ENCODE measurements around the gene WWC2.

Gene WWC2

DNA sequence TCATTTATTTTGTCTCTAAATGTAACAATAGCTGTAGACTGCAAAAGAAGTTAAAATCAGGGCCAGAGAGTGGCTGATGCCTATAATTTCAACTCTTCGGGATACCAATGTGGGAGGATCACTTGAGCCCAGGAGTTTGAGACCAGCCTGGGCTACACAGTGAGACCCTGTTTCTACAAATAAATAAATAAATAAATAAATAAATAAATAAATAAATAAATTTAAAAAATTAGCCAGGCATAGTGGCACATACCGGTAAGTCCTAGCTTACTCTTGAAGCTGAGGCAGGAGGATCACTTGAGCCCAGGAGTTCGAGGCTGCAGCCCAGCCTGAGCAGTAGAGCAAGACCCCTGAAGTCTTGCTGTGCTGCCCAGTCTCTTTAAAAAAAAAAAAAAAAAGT, 79.1 kb downstream of the WWC2 start:
- Histone ChIP-seq H3K27ac (ENCODE audit: low read length) (no peak overlapping the region), H3K9ac (ENCODE audit: low read depth, low read length) (no peak overlapping the region), H3K4me3 (ENCODE audit: low read length) (no peak overlapping the region), H3K27me3 (ENCODE audit: insufficient read depth, low read length) (no peaks in the 10 kb centered on the region), H3K9me3 (ENCODE audit: insufficient read depth, low read depth, low read length) (no peaks in the 10 kb centered on the region), H3K4me1 (ENCODE audit: insufficient read depth, low read length) (peaks cover 55% of the 10 kb centered on the region), H3K36me3 (ENCODE audit: insufficient read depth, low read depth, low read length) (no peaks in the 10 kb centered on the region)

GRCh38 chr4:183180096-183180495, 81.0 kb downstream of the WWC2 start:
- H3K36me3 ChIP-seq (ENCODE audit: insufficient read depth, low read depth, low read length) = no peaks in the 10 kb centered on the region
- no peak overlapping the region for H3K9ac ChIP-seq (ENCODE audit: low read depth, low read length)
- H3K9me3 ChIP-seq (ENCODE audit: insufficient read depth, low read depth, low read length) = no peaks in the 10 kb centered on the region
- peaks cover 51% of the 10 kb centered on the region for H3K4me1 ChIP-seq (ENCODE audit: insufficient read depth, low read length)
- peak overlapping the region; percentile 69 for H3K27ac ChIP-seq (ENCODE audit: low read length)
- H3K27me3 ChIP-seq (ENCODE audit: insufficient read depth, low read length) = no peaks in the 10 kb centered on the region
- H3K4me3 ChIP-seq (ENCODE audit: low read length) = no peak overlapping the region

DNA sequence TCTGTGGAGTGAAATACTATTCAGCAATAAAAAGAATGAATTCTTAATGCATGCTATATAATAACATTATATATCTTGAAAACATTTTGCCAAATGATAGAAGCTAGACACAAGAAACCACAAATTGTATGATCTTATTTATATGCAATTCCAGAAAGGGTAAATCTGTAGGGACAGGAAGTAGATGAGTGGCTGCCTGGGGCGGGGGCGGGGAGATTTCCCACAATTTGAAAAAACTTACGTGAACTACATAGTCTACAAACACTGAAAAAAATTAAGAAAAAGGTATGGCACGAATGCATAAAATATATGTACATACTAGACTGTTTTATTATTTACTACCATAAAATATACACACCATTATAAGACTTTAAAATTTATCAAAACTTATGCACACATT, 81.6 kb downstream of the WWC2 start:
- Histone ChIP-seq H3K4me3 (ENCODE audit: low read length) (peak overlapping the region; percentile 41; the same call in 1 of the 2 replicates), H3K27me3 (ENCODE audit: insufficient read depth, low read length) (no peaks in the 10 kb centered on the region), H3K9ac (ENCODE audit: low read depth, low read length) (peak overlapping the region; percentile 23; the same call in 1 of the 2 replicates), H3K9me3 (ENCODE audit: insufficient read depth, low read depth, low read length) (no peaks in the 10 kb centered on the region), H3K4me1 (ENCODE audit: insufficient read depth, low read length) (peaks cover 53% of the 10 kb centered on the region), H3K27ac (ENCODE audit: low read length) (no peak overlapping the region), H3K36me3 (ENCODE audit: insufficient read depth, low read depth, low read length) (no peaks in the 10 kb centered on the region)

DNA sequence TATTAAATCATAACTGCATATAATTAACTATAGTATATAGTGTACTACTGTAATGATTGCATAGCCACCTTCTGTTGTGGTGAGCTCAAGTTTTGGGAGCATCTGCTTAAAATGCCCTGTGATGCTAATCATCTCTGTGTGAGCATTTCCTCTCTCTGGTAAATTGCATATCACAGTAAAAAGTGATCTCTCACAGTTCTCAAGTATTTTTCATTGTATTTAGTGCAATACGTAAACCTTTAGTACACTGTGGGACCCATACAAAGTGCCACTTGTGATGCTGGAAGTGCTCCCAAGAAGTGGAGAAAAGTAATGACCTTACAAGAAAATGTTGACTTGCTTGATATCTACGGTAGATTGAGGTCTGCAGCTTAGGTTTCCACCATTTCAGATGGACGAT, 82.0 kb downstream of the WWC2 start:
- H3K9me3 ChIP-seq (ENCODE audit: insufficient read depth, low read depth, low read length) = no peaks in the 10 kb centered on the region
- H3K27me3 ChIP-seq (ENCODE audit: insufficient read depth, low read length) = no peaks in the 10 kb centered on the region
- peak overlapping the region; percentile 29; the same call in 1 of the 2 replicates for H3K9ac ChIP-seq (ENCODE audit: low read depth, low read length)
- peak overlapping the region; percentile 41; the same call in 1 of the 2 replicates for H3K4me3 ChIP-seq (ENCODE audit: low read length)
- H3K36me3 ChIP-seq (ENCODE audit: insufficient read depth, low read depth, low read length) = no peaks in the 10 kb centered on the region
- peak overlapping the region; percentile 1 for H3K27ac ChIP-seq (ENCODE audit: low read length)
- peaks cover 52% of the 10 kb centered on the region for H3K4me1 ChIP-seq (ENCODE audit: insufficient read depth, low read length)

GRCh38 chr4:183182873-183183725, 84.0 kb downstream of the WWC2 start:
- no peaks in the 10 kb centered on the region for H3K9me3 ChIP-seq (ENCODE audit: insufficient read depth, low read depth, low read length)
- peak overlapping the region; percentile 47 for H3K4me3 ChIP-seq (ENCODE audit: low read length)
- H3K27ac ChIP-seq (ENCODE audit: low read length) = peak overlapping the region; percentile 74
- H3K9ac ChIP-seq (ENCODE audit: low read depth, low read length) = peak overlapping the region; percentile 64; the same call in 1 of the 2 replicates
- H3K27me3 ChIP-seq (ENCODE audit: insufficient read depth, low read length) = no peaks in the 10 kb centered on the region
- no peaks in the 10 kb centered on the region for H3K36me3 ChIP-seq (ENCODE audit: insufficient read depth, low read depth, low read length)
- H3K4me1 ChIP-seq (ENCODE audit: insufficient read depth, low read length) = peaks cover 57% of the 10 kb centered on the region

- H3K27me3 ChIP-seq (ENCODE audit: insufficient read depth, low read length) = no peaks in the 10 kb centered on the region
- H3K9ac ChIP-seq (ENCODE audit: low read depth, low read length) = peak overlapping the region; percentile 64; the same call in 1 of the 2 replicates
- peaks cover 57% of the 10 kb centered on the region for H3K4me1 ChIP-seq (ENCODE audit: insufficient read depth, low read length)
- no peaks in the 10 kb centered on the region for H3K9me3 ChIP-seq (ENCODE audit: insufficient read depth, low read depth, low read length)
- peak overlapping the region; percentile 74 for H3K27ac ChIP-seq (ENCODE audit: low read length)
- H3K36me3 ChIP-seq (ENCODE audit: insufficient read depth, low read depth, low read length) = no peaks in the 10 kb centered on the region
- peak overlapping the region; percentile 47 for H3K4me3 ChIP-seq (ENCODE audit: low read length)
Measured at GRCh38 chr4:183183906-183184535, 85.0 kb downstream of the WWC2 start.

DNA sequence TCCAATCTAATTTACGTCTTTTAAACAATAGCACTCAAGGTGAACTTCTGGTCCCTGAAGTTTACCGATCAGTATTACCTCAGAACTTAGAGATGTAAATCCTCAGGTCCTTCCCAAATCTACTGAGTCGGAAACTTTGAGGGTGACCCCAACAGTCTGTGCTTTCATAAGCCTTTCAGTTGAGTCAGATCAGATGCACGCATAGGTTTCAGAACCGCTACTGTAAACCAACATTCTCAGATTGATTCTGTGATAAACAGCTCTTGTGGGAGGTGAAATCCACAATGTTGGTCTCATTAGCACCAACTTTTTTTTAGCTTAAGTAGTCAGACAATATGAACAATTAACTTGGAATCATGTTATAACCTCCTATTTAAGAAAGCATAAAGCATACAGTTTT, 86.0 kb downstream of the WWC2 start:
- peaks cover 57% of the 10 kb centered on the region for H3K4me1 ChIP-seq (ENCODE audit: insufficient read depth, low read length)

GRCh38 chr4:183185559-183185958, 86.5 kb downstream of the WWC2 start:
- H3K4me1 ChIP-seq (ENCODE audit: insufficient read depth, low read length) = peaks cover 53% of the 10 kb centered on the region
- no peaks in the 10 kb centered on the region for H3K9me3 ChIP-seq (ENCODE audit: insufficient read depth, low read depth, low read length)
- H3K27ac ChIP-seq (ENCODE audit: low read length) = no peak overlapping the region

More for the DNA sequence above, 86.0 kb downstream of the WWC2 start:
- no peaks in the 10 kb centered on the region for H3K36me3 ChIP-seq (ENCODE audit: insufficient read depth, low read depth, low read length)
- H3K27ac ChIP-seq (ENCODE audit: low read length) = no peak overlapping the region
- no peaks in the 10 kb centered on the region for H3K9me3 ChIP-seq (ENCODE audit: insufficient read depth, low read depth, low read length)
- H3K9ac ChIP-seq (ENCODE audit: low read depth, low read length) = peak overlapping the region; percentile 26; the same call in 1 of the 2 replicates
- no peaks in the 10 kb centered on the region for H3K27me3 ChIP-seq (ENCODE audit: insufficient read depth, low read length)
- H3K4me3 ChIP-seq (ENCODE audit: low read length) = no peak overlapping the region

DNA sequence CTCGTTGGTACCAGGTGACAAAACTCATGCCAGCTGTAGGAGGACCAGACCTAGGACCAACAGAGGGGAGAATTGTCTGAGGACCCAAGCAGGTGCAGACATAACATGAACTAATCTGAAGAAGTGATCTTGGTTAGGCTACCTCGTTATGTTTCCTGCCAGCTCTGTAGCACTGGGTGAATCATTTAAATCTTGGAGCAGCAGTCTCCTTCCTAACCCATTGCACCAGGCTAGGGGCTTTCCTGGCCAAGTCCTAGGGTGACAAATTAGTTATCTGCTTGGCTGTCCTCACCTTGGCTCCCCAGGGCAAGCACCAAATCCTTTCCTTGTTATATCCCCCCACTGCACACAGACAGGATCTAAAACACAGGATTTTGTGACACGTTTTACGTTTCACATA, 87.8 kb downstream of the WWC2 start:
- peak overlapping the region; percentile 7; the same call in 1 of the 2 replicates for H3K9ac ChIP-seq (ENCODE audit: low read depth, low read length)
- H3K4me1 ChIP-seq (ENCODE audit: insufficient read depth, low read length) = peaks cover 44% of the 10 kb centered on the region
- H3K4me3 ChIP-seq (ENCODE audit: low read length) = no peak overlapping the region
- peak overlapping the region; percentile 45 for H3K27ac ChIP-seq (ENCODE audit: low read length)
- no peaks in the 10 kb centered on the region for H3K27me3 ChIP-seq (ENCODE audit: insufficient read depth, low read length)
- no peaks in the 10 kb centered on the region for H3K36me3 ChIP-seq (ENCODE audit: insufficient read depth, low read depth, low read length)
- H3K9me3 ChIP-seq (ENCODE audit: insufficient read depth, low read depth, low read length) = no peaks in the 10 kb centered on the region

More at GRCh38 chr4:183185559-183185958, 86.5 kb downstream of the WWC2 start:
- Histone ChIP-seq H3K36me3 (ENCODE audit: insufficient read depth, low read depth, low read length) (no peaks in the 10 kb centered on the region), H3K27me3 (ENCODE audit: insufficient read depth, low read length) (no peaks in the 10 kb centered on the region), H3K4me3 (ENCODE audit: low read length) (no peak overlapping the region), H3K9ac (ENCODE audit: low read depth, low read length) (no peak overlapping the region)

GRCh38 chr4:183190900-183191527, 92.0 kb downstream of the WWC2 start:
- H3K27me3 ChIP-seq (ENCODE audit: insufficient read depth, low read length) = no peaks in the 10 kb centered on the region
- H3K4me3 ChIP-seq (ENCODE audit: low read length) = no peak overlapping the region
- H3K36me3 ChIP-seq (ENCODE audit: insufficient read depth, low read depth, low read length) = peaks cover 4% of the 10 kb centered on the region
- H3K9ac ChIP-seq (ENCODE audit: low read depth, low read length) = no peak overlapping the region
- H3K27ac ChIP-seq (ENCODE audit: low read length) = no peak overlapping the region
- H3K4me1 ChIP-seq (ENCODE audit: insufficient read depth, low read length) = peaks cover 31% of the 10 kb centered on the region
- H3K9me3 ChIP-seq (ENCODE audit: insufficient read depth, low read depth, low read length) = no peaks in the 10 kb centered on the region

- Histone ChIP-seq H3K4me1 (ENCODE audit: insufficient read depth, low read length) (peaks cover 26% of the 10 kb centered on the region), H3K27ac (ENCODE audit: low read length) (no peak overlapping the region)
Measured at GRCh38 chr4:183191630-183192029, 92.6 kb downstream of the WWC2 start.

More at GRCh38 chr4:183191630-183192029, 92.6 kb downstream of the WWC2 start:
- no peaks in the 10 kb centered on the region for H3K9me3 ChIP-seq (ENCODE audit: insufficient read depth, low read depth, low read length)
- H3K27me3 ChIP-seq (ENCODE audit: insufficient read depth, low read length) = no peaks in the 10 kb centered on the region
- H3K9ac ChIP-seq (ENCODE audit: low read depth, low read length) = no peak overlapping the region
- H3K36me3 ChIP-seq (ENCODE audit: insufficient read depth, low read depth, low read length) = peaks cover 4% of the 10 kb centered on the region
- no peak overlapping the region for H3K4me3 ChIP-seq (ENCODE audit: low read length)
